Measurements from ENCODE around the gene UGDH.
"Not testable (repeated sequence)": the region's sequence is repeated elsewhere in the genome, so short reads cannot be mapped to it uniquely, and the experiment has no call there.

- TF ChIP-seq CTCF (conservative IDR thresholded peaks at IDR 0.05); ZFX (IDR thresholded peaks at IDR 0.05): not testable (repeated sequence)
Observed at GRCh38 chr4:39502664-39503035, 24.6 kb downstream of the UGDH start.
